HepG2 (cell line): ENCODE measurements around the gene TPRN. TPM values are rescaled to one million over a fixed set of nuclear protein-coding genes. Genes with fewer than 3 reads are reported as not detected.

Experiments used
- ATF6 ChIP-seq: sonication (generic); formaldehyde crosslinking; conservative IDR thresholded peaks from 2 replicates; pipeline ENCODE4 v1.4.0; 2020; ENCODE audit warnings: missing genetic modification reagents
- MBD4 ChIP-seq: IDR thresholded peaks from 2 replicates; pipeline ENCODE4 v1.6.1; 2012; ENCODE audit warnings: low read length, inconsistent platforms, borderline replicate concordance
- MTF2 ChIP-seq: sonication (generic); formaldehyde crosslinking; IDR thresholded peaks from 2 replicates; pipeline ENCODE4 v1.5.0; 2020; ENCODE audit warnings: missing genetic modification reagents, borderline replicate concordance
- NCOA5 ChIP-seq: sonication (generic); formaldehyde crosslinking; IDR thresholded peaks from 2 replicates; pipeline ENCODE4 v1.4.0; 2020; ENCODE audit warnings: missing genetic modification reagents
- SATB2 ChIP-seq: sonication (generic); formaldehyde crosslinking; IDR thresholded peaks from 2 replicates; pipeline ENCODE4 v1.5.0; 2020; ENCODE audit warnings: missing genetic modification reagents
- SOX6 ChIP-seq, 2 experiments: fragments of 450-650 bp in 1 of 2; sonication (generic) in 1 of 2; formaldehyde crosslinking in 1 of 2; IDR thresholded peaks; 2 replicates each; pipeline versions ENCODE4 v1.4.0 to v1.6.1; 2017 to 2020; ENCODE audit warnings: antibody characterized with exemption in 1 of 2, mild to moderate bottlenecking in 1 of 2, missing genetic modification reagents in 1 of 2
- SP2 ChIP-seq: sonication (generic); formaldehyde crosslinking; IDR thresholded peaks from 2 replicates; pipeline ENCODE4 v1.5.1; 2020; ENCODE audit warnings: mild to moderate bottlenecking, missing genetic modification reagents
- U2AF1 ChIP-seq: fragments of 200-400 bp; formaldehyde crosslinking; optimal IDR thresholded peaks from 2 replicates; pipeline ENCODE3; 2017; ENCODE audit warnings: mild to moderate bottlenecking, low read depth, low read length
- ZBTB21 ChIP-seq: sonication (generic); formaldehyde crosslinking; IDR thresholded peaks from 2 replicates; pipeline ENCODE4 v1.4.0; 2020; ENCODE audit warnings: missing genetic modification reagents
- ZBTB7A ChIP-seq: sonication (generic); formaldehyde crosslinking; IDR thresholded peaks from 2 replicates; pipeline ENCODE4 v1.8.0; 2022; ENCODE audit warnings: mild to moderate bottlenecking, missing genetic modification reagents
- ZFP36L1 ChIP-seq: sonication (generic); formaldehyde crosslinking; IDR thresholded peaks from 2 replicates; pipeline ENCODE4 v1.8.0; 2022; ENCODE audit warnings: mild to moderate bottlenecking, missing genetic modification reagents, moderate library complexity
- ZFP36L2 ChIP-seq: sonication (generic); formaldehyde crosslinking; IDR thresholded peaks from 2 replicates; pipeline ENCODE4 v1.4.0; 2020; ENCODE audit warnings: missing genetic modification reagents
- ZNF33A ChIP-seq: sonication (generic); formaldehyde crosslinking; IDR thresholded peaks from 2 replicates; pipeline ENCODE4 v1.5.1; 2020; ENCODE audit warnings: missing genetic modification reagents, mild to moderate bottlenecking, moderate library complexity, borderline replicate concordance
- ZNF619 ChIP-seq: sonication (generic); formaldehyde crosslinking; IDR thresholded peaks from 2 replicates; pipeline ENCODE4 v1.4.0; 2020; ENCODE audit warnings: mild to moderate bottlenecking, missing genetic modification reagents
- ZSCAN25 ChIP-seq: sonication (generic); formaldehyde crosslinking; IDR thresholded peaks from 2 replicates; pipeline ENCODE4 v1.8.0; 2022; ENCODE audit warnings: mild to moderate bottlenecking, missing genetic modification reagents
- polyA plus RNA-seq, 8 experiments: library from polyadenylated mRNA; depleted of rRNA in 3 of 8; stranded (reverse) in 7 of 8; unstranded in 1 of 8; fragments of >200 nt; fragmentation: Illumina TruSeq in 4 of 8; extraction: Trizol in 4 of 8; gene quantifications; 2 replicates each; pipeline versions ENCODE4 v1.2.1 to v1.2.3, GENCODE V29; 2011 to 2016; ENCODE audit warnings: low read depth in 4 of 8, missing spikeins in 1 of 8, mixed read lengths in 1 of 8; ENCODE audit not compliant: insufficient read depth in 1 of 8
- total RNA-seq, 5 experiments: library from RNA; depleted of rRNA; stranded (reverse); fragments of >200 nt; fragmentation: Illumina TruSeq; extraction: Trizol; gene quantifications; 2 replicates each; pipeline ENCODE4 v1.2.3, GENCODE V29; 2016; ENCODE audit warnings: low read depth in 1 of 5
- TF ChIP-seq, protein P1 (sequence below): sonication (generic); formaldehyde crosslinking; IDR thresholded peaks from 2 replicates; pipeline ENCODE4 v1.4.0; 2020; ENCODE audit warnings: missing genetic modification reagents
- TF ChIP-seq, protein P2 (sequence below): sonication (generic); formaldehyde crosslinking; IDR thresholded peaks from 2 replicates; pipeline ENCODE4 v1.8.0; 2022; ENCODE audit warnings: missing genetic modification reagents, mild to moderate bottlenecking, borderline replicate concordance
- TF ChIP-seq, protein P3 (sequence below): sonication (generic); formaldehyde crosslinking; IDR thresholded peaks from 2 replicates; pipeline ENCODE4 v1.4.0; 2020; ENCODE audit warnings: missing genetic modification reagents, borderline replicate concordance
- TF ChIP-seq, protein P4 (sequence below): sonication (generic); formaldehyde crosslinking; IDR thresholded peaks from 2 replicates; pipeline ENCODE4 v1.5.0; 2020; ENCODE audit warnings: mild to moderate bottlenecking, missing genetic modification reagents, moderate library complexity

The TPRN gene
- total and polyA plus RNA-seq, 2 of the 13 experiments (the other 11 are each of a cell fraction or from before 2014, with no cell fraction given): 10.1 to 19.2 TPM

DNA sequence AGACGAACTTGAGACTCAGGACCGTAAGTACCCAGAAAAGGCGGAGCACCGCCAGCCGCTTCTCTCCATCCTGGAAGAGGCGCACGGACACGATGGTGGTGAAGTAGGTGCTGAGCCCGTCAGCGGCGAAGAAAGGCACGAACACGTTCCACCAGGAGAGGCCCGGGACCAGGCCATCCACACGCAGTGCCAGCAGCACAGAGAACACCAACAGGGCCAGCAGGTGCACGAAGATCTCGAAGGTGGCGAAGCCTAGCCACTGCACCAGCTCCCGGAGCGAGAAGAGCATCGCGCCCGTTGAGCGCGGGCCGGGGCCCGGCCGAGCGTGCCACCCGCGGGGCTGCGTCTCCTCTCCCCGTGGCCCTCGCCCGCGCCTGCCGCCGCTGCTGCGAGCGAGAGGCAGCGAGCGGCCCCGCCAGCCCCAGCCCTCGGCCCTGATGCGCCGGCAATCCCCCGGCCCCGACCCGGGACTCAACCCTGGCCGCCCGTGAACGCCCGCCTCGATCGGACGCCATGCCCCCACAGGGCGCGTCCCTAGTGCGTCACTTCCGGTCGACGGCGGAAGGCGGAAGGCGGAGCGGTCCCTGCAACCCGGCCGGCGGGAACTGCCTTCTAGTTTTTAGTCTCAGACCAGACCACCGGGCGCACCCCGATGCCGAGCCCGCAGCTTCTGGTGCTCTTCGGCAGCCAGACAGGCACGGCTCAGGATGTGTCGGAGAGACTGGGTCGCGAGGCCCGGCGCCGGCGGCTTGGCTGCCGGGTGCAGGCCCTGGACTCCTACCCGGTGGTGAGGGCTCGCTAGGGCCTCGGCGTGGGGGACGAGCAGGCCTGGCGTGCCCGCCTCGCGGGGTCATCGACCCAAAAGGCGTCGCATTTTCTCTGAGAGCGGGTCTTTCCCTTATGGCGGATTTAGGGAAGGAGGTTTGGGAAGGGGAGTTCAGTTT, 4.9 kb upstream of the TPRN start, which contains the start of the genes NDOR1 and TMEM203 (continued):
- no peak for TF ChIP-seq ZBTB7A
- TF ChIP-seq NCOA5 (CRISPR knock-in tag): no peak
- TF ChIP-seq, protein P1, sequence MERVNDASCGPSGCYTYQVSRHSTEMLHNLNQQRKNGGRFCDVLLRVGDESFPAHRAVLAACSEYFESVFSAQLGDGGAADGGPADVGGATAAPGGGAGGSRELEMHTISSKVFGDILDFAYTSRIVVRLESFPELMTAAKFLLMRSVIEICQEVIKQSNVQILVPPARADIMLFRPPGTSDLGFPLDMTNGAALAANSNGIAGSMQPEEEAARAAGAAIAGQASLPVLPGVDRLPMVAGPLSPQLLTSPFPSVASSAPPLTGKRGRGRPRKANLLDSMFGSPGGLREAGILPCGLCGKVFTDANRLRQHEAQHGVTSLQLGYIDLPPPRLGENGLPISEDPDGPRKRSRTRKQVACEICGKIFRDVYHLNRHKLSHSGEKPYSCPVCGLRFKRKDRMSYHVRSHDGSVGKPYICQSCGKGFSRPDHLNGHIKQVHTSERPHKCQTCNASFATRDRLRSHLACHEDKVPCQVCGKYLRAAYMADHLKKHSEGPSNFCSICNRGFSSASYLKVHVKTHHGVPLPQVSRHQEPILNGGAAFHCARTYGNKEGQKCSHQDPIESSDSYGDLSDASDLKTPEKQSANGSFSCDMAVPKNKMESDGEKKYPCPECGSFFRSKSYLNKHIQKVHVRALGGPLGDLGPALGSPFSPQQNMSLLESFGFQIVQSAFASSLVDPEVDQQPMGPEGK (CRISPR knock-in tag): peak; percentile 86
- no peak for TF ChIP-seq ZFP36L2 (CRISPR knock-in tag)
- TF ChIP-seq SOX6 (IDR thresholded peaks at IDR 0.05): no peak
- TF ChIP-seq SOX6 (CRISPR knock-in tag; IDR thresholded peaks at IDR 0.05): no peak
- no peak for TF ChIP-seq ZFP36L1
- peak; percentile 82 for TF ChIP-seq SP2 (CRISPR knock-in tag)
- no peak for TF ChIP-seq ATF6
- no peak for TF ChIP-seq ZBTB21 (CRISPR knock-in tag)
- TF ChIP-seq, protein P2, sequence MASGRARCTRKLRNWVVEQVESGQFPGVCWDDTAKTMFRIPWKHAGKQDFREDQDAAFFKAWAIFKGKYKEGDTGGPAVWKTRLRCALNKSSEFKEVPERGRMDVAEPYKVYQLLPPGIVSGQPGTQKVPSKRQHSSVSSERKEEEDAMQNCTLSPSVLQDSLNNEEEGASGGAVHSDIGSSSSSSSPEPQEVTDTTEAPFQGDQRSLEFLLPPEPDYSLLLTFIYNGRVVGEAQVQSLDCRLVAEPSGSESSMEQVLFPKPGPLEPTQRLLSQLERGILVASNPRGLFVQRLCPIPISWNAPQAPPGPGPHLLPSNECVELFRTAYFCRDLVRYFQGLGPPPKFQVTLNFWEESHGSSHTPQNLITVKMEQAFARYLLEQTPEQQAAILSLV (CRISPR knock-in tag): peak; percentile 67
- TF ChIP-seq MTF2 (CRISPR knock-in tag): no peak
- no peak for TF ChIP-seq ZNF619 (CRISPR knock-in tag)
- 0 out of 2 replicates have a peak, but pooled peaks have one; percentile 29 for TF ChIP-seq SATB2 (CRISPR knock-in tag)
- no peak; the same call in 1 of the 2 replicates for TF ChIP-seq ZSCAN25 (CRISPR knock-in tag)
- TF ChIP-seq, protein P3, sequence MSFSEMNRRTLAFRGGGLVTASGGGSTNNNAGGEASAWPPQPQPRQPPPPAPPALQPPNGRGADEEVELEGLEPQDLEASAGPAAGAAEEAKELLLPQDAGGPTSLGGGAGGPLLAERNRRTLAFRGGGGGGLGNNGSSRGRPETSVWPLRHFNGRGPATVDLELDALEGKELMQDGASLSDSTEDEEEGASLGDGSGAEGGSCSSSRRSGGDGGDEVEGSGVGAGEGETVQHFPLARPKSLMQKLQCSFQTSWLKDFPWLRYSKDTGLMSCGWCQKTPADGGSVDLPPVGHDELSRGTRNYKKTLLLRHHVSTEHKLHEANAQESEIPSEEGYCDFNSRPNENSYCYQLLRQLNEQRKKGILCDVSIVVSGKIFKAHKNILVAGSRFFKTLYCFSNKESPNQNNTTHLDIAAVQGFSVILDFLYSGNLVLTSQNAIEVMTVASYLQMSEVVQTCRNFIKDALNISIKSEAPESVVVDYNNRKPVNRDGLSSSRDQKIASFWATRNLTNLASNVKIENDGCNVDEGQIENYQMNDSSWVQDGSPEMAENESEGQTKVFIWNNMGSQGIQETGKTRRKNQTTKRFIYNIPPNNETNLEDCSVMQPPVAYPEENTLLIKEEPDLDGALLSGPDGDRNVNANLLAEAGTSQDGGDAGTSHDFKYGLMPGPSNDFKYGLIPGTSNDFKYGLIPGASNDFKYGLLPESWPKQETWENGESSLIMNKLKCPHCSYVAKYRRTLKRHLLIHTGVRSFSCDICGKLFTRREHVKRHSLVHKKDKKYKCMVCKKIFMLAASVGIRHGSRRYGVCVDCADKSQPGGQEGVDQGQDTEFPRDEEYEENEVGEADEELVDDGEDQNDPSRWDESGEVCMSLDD (CRISPR knock-in tag): no peak
- no peak for TF ChIP-seq MBD4
- TF ChIP-seq ZNF33A (CRISPR knock-in tag): no peak
- TF ChIP-seq U2AF1: no peak
- TF ChIP-seq, protein P4, sequence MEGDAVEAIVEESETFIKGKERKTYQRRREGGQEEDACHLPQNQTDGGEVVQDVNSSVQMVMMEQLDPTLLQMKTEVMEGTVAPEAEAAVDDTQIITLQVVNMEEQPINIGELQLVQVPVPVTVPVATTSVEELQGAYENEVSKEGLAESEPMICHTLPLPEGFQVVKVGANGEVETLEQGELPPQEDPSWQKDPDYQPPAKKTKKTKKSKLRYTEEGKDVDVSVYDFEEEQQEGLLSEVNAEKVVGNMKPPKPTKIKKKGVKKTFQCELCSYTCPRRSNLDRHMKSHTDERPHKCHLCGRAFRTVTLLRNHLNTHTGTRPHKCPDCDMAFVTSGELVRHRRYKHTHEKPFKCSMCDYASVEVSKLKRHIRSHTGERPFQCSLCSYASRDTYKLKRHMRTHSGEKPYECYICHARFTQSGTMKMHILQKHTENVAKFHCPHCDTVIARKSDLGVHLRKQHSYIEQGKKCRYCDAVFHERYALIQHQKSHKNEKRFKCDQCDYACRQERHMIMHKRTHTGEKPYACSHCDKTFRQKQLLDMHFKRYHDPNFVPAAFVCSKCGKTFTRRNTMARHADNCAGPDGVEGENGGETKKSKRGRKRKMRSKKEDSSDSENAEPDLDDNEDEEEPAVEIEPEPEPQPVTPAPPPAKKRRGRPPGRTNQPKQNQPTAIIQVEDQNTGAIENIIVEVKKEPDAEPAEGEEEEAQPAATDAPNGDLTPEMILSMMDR: no peak
